Neuron (in vitro differentiated cells): ENCODE measurements around the gene KIAA0825.
"Not testable (repeated sequence)": the region's sequence is repeated elsewhere in the genome, so short reads cannot be mapped to it uniquely, and the experiment has no call there.

Experiments used
- H2AFZ ChIP-seq: one replicate; pipeline ENCODE4 v1.6.1; 2013; ENCODE audit warnings: low read depth, mild to moderate bottlenecking, inconsistent platforms, low read length, moderate library complexity
- H3K27me3 ChIP-seq: one replicate; pipeline ENCODE4 v1.6.1; 2013; ENCODE audit warnings: low read length; ENCODE audit not compliant: insufficient read depth
- H3K36me3 ChIP-seq: one replicate; pipeline ENCODE4 v1.6.1; 2013; ENCODE audit warnings: low read length; ENCODE audit not compliant: insufficient read depth
- H3K4me1 ChIP-seq: one replicate; pipeline ENCODE4 v1.6.1; 2013; ENCODE audit warnings: low read length; ENCODE audit not compliant: insufficient read depth
- H3K4me3 ChIP-seq: 2 replicates; pipeline ENCODE4 v1.5.1; 2013; ENCODE audit warnings: mild to moderate bottlenecking, low read length, moderate library complexity
- H3K9me3 ChIP-seq: one replicate; pipeline ENCODE4 v1.6.1; 2013; ENCODE audit warnings: low read length

The KIAA0825 gene

GRCh38 chr5:94161801-94162200 lies 456.6 kb downstream of the KIAA0825 start:
- H3K27me3 ChIP-seq: no peaks in the 10 kb centered on the region
- no peak overlapping the region for H2AFZ ChIP-seq
- no peak overlapping the region for H3K4me3 ChIP-seq
- H3K4me1 ChIP-seq: no peaks in the 10 kb centered on the region
- H3K36me3 ChIP-seq: no peaks in the 10 kb centered on the region
- no peaks in the 10 kb centered on the region for H3K9me3 ChIP-seq

GRCh38 chr5:94159144-94159543 lies 459.3 kb downstream of the KIAA0825 start:
- H3K27me3 ChIP-seq: no peaks in the 10 kb centered on the region
- peaks cover 2% of the 10 kb centered on the region for H3K9me3 ChIP-seq
- no peaks in the 10 kb centered on the region for H3K36me3 ChIP-seq
- no peak overlapping the region for H2AFZ ChIP-seq
- H3K4me1 ChIP-seq: no peaks in the 10 kb centered on the region
- no peak overlapping the region for H3K4me3 ChIP-seq

- Histone ChIP-seq H2AFZ (no peak overlapping the region), H3K36me3 (no peaks in the 10 kb centered on the region), H3K4me1 (no peaks in the 10 kb centered on the region), H3K9me3 (peaks cover 2% of the 10 kb centered on the region), H3K4me3 (no peak overlapping the region), H3K27me3 (no peaks in the 10 kb centered on the region)
Observed at GRCh38 chr5:94157704-94158539, 460.5 kb downstream of the KIAA0825 start.

- Histone ChIP-seq H3K4me3 (no peak overlapping the region), H3K27me3 (no peaks in the 10 kb centered on the region), H2AFZ (no peak overlapping the region), H3K4me1 (no peaks in the 10 kb centered on the region), H3K9me3 (peaks cover 2% of the 10 kb centered on the region), H3K36me3 (no peaks in the 10 kb centered on the region)
Observed at GRCh38 chr5:94154672-94155071, 463.7 kb downstream of the KIAA0825 start.

GRCh38 chr5:94153736-94154450 lies 464.5 kb downstream of the KIAA0825 start:
- no peak overlapping the region for H2AFZ ChIP-seq
- H3K27me3 ChIP-seq: no peaks in the 10 kb centered on the region
- H3K4me1 ChIP-seq: no peaks in the 10 kb centered on the region
- H3K36me3 ChIP-seq: no peaks in the 10 kb centered on the region
- H3K9me3 ChIP-seq: peaks cover 2% of the 10 kb centered on the region
- H3K4me3 ChIP-seq: no peak overlapping the region

GRCh38 chr5:94143621-94144020 lies 474.8 kb downstream of the KIAA0825 start:
- not testable (repeated sequence) for H2AFZ ChIP-seq, H3K4me1 ChIP-seq, H3K4me3 ChIP-seq, H3K9me3 ChIP-seq, H3K36me3 ChIP-seq, H3K27me3 ChIP-seq

- Histone ChIP-seq H3K27me3 (no peaks in the 10 kb centered on the region), H3K4me1 (no peaks in the 10 kb centered on the region), H3K4me3 (no peak overlapping the region), H3K9me3 (no peaks in the 10 kb centered on the region), H3K36me3 (no peaks in the 10 kb centered on the region), H2AFZ (no peak overlapping the region)
Observed at GRCh38 chr5:94140300-94140699, 478.1 kb downstream of the KIAA0825 start.

- H3K4me3 ChIP-seq: no peak overlapping the region
- H3K27me3 ChIP-seq: no peaks in the 10 kb centered on the region
- no peaks in the 10 kb centered on the region for H3K36me3 ChIP-seq
- no peak overlapping the region for H2AFZ ChIP-seq
- no peaks in the 10 kb centered on the region for H3K9me3 ChIP-seq
- H3K4me1 ChIP-seq: no peaks in the 10 kb centered on the region
Observed at GRCh38 chr5:94130077-94130476, 488.3 kb downstream of the KIAA0825 start.

- no peak overlapping the region for H2AFZ ChIP-seq
- H3K36me3 ChIP-seq: no peaks in the 10 kb centered on the region
- H3K4me1 ChIP-seq: no peaks in the 10 kb centered on the region
- no peaks in the 10 kb centered on the region for H3K9me3 ChIP-seq
- H3K27me3 ChIP-seq: no peaks in the 10 kb centered on the region
- no peak overlapping the region for H3K4me3 ChIP-seq
Observed at GRCh38 chr5:94125107-94125506, 493.3 kb downstream of the KIAA0825 start.

- not testable (repeated sequence) for H2AFZ ChIP-seq, H3K36me3 ChIP-seq, H3K4me3 ChIP-seq, H3K27me3 ChIP-seq
- Histone ChIP-seq H3K4me1 (peaks cover 12% of the 10 kb centered on the region), H3K9me3 (peaks cover 11% of the 10 kb centered on the region)
Observed at GRCh38 chr5:94116317-94116716, 502.1 kb downstream of the KIAA0825 start.

- no peaks in the 10 kb centered on the region for H3K36me3 ChIP-seq
- no peaks in the 10 kb centered on the region for H3K27me3 ChIP-seq
- H3K4me1 ChIP-seq: peaks cover 14% of the 10 kb centered on the region
- H3K9me3 ChIP-seq: peaks cover 11% of the 10 kb centered on the region
- H2AFZ ChIP-seq: no peak overlapping the region
- no peak overlapping the region for H3K4me3 ChIP-seq
Observed at GRCh38 chr5:94113087-94113486, 505.3 kb downstream of the KIAA0825 start.

- Histone ChIP-seq H3K4me3 (peak overlapping the region; percentile 60), H2AFZ (peak overlapping the region; percentile 35), H3K4me1 (peaks cover 14% of the 10 kb centered on the region), H3K36me3 (no peaks in the 10 kb centered on the region), H3K9me3 (peaks cover 3% of the 10 kb centered on the region), H3K27me3 (no peaks in the 10 kb centered on the region)
Observed at GRCh38 chr5:94111209-94112004, 507.0 kb downstream of the KIAA0825 start.
